Measurements from ENCODE around the gene NPAS3. TPM values are rescaled to one million over a fixed set of nuclear protein-coding genes. Genes with fewer than 3 reads are reported as not detected.

NPAS3 gene
- total RNA-seq, 1 experiment from 2014 or later: not detected

DNA sequence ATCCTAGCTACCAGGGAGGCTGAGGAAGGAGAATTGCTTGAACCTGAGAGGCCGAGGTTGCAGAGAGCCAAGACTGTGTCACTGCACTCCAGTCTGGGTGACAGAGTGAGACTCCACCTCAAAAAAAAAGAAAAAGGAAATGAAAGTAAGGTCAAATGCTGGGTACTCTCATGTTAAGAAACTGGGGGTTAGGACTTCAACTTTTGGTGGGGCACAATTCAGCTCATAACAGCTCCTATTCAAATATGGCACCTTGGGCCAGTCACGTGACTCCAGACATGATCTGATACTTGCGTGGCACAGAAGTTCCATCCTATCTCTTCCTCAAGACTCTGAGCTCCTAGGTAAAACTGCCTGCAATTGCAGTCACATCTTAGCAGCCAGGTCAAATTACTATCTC lies 869.5 kb downstream of the NPAS3 start:
- Histone ChIP-seq H2AFZ (ENCODE audit: low read depth, low read length, poor library complexity, severe bottlenecking) (no peak overlapping the region), H3K4me3 (replicated peaks in 1 of 2; ENCODE audit: low read depth in 1 of 2, low read length in 2 of 2) (no peak overlapping the region), H3K27ac (ENCODE audit: low read depth, low read length) (no peak overlapping the region), H3K79me2 (ENCODE audit: insufficient read depth, low read length) (no peaks in the 10 kb centered on the region), H3K36me3 (ENCODE audit: control insufficient read depth in 1 of 2, insufficient read depth in 2 of 2, low read length in 2 of 2) (no peaks in the 10 kb centered on the region), H3K4me1 (ENCODE audit: control insufficient read depth in 1 of 2, insufficient read depth in 2 of 2, low read length in 2 of 2) (no peaks in the 10 kb centered on the region), H3K9me2 (ENCODE audit: insufficient read depth) (no peaks in the 10 kb centered on the region), H3K9ac (ENCODE audit: low read length) (no peak overlapping the region), H3K4me2 (ENCODE audit: low read length) (no peak overlapping the region), H3K27me3 (ENCODE audit: insufficient read depth, low read length) (no peaks in the 10 kb centered on the region; the same call in none of the 2 replicates), H3K9me3 (ENCODE audit: control insufficient read depth in 1 of 2, insufficient read depth in 1 of 2, low read depth in 1 of 2, low read length in 2 of 2) (no peaks in the 10 kb centered on the region), H4K20me1 (ENCODE audit: insufficient read depth) (no peaks in the 10 kb centered on the region)
- ChIA-PET POLR2A (no interaction called here), CTCF (no interaction called here), RAD21 (ENCODE audit: low non-redundant PET in 1 of 2, low total read pairs in 2 of 2, uncharacterized antibody in 2 of 2, unreplicated experiment in 2 of 2) (no interaction called here)
- TF ChIP-seq YY1 (IDR thresholded peaks at IDR 0.05; ENCODE audit: extremely low read depth, insufficient replicate concordance, low read depth, low read length) (no peak), ZNF274 (IDR thresholded peaks at IDR 0.05; ENCODE audit: low read depth, low read length) (no peak), EZH2phosphoT487 (IDR thresholded peaks at IDR 0.05; ENCODE audit: borderline replicate concordance) (no peak), CBX3 (IDR thresholded peaks at IDR 0.05; ENCODE audit: low read depth) (no peak), JUND (IDR thresholded peaks at IDR 0.05) (no peak), POLR2A (IDR thresholded peaks at IDR 0.05; ENCODE audit: borderline replicate concordance, extremely low read depth, insufficient read depth, insufficient read length) (no peak), ZFX (IDR thresholded peaks at IDR 0.05) (no peak), RAD21 (IDR thresholded peaks at IDR 0.05; ENCODE audit: low read depth) (no peak), SIN3A (IDR thresholded peaks at IDR 0.05; ENCODE audit: low read depth) (no peak), ELF1 (IDR thresholded peaks at IDR 0.05; ENCODE audit: borderline replicate concordance, low read depth) (no peak), SRF (IDR thresholded peaks at IDR 0.05; ENCODE audit: low read depth) (no peak), SP1 (IDR thresholded peaks at IDR 0.05; ENCODE audit: low read depth) (no peak), TCF7L2 (IDR thresholded peaks at IDR 0.05; ENCODE audit: borderline replicate concordance, extremely low read depth, insufficient read depth, insufficient read length) (no peak), EGR1 (IDR thresholded peaks at IDR 0.05; ENCODE audit: low read depth) (no peak), CEBPB (IDR thresholded peaks at IDR 0.05; ENCODE audit: low read depth) (no peak)
- TF ChIP-seq, protein P1, sequence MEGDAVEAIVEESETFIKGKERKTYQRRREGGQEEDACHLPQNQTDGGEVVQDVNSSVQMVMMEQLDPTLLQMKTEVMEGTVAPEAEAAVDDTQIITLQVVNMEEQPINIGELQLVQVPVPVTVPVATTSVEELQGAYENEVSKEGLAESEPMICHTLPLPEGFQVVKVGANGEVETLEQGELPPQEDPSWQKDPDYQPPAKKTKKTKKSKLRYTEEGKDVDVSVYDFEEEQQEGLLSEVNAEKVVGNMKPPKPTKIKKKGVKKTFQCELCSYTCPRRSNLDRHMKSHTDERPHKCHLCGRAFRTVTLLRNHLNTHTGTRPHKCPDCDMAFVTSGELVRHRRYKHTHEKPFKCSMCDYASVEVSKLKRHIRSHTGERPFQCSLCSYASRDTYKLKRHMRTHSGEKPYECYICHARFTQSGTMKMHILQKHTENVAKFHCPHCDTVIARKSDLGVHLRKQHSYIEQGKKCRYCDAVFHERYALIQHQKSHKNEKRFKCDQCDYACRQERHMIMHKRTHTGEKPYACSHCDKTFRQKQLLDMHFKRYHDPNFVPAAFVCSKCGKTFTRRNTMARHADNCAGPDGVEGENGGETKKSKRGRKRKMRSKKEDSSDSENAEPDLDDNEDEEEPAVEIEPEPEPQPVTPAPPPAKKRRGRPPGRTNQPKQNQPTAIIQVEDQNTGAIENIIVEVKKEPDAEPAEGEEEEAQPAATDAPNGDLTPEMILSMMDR (IDR thresholded peaks at IDR 0.05 in 2 of 3, conservative IDR thresholded peaks at IDR 0.05 in 1 of 3; ENCODE audit: borderline replicate concordance in 1 of 3, insufficient read depth in 1 of 3, low read depth in 2 of 3, low read length in 2 of 3): no peak
- TF ChIP-seq, protein P2, sequence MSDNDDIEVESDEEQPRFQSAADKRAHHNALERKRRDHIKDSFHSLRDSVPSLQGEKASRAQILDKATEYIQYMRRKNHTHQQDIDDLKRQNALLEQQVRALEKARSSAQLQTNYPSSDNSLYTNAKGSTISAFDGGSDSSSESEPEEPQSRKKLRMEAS (IDR thresholded peaks at IDR 0.05): no peak
- TF ChIP-seq, protein P3, sequence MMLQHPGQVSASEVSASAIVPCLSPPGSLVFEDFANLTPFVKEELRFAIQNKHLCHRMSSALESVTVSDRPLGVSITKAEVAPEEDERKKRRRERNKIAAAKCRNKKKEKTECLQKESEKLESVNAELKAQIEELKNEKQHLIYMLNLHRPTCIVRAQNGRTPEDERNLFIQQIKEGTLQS (IDR thresholded peaks at IDR 0.05): no peak
- TF ChIP-seq, protein P4, sequence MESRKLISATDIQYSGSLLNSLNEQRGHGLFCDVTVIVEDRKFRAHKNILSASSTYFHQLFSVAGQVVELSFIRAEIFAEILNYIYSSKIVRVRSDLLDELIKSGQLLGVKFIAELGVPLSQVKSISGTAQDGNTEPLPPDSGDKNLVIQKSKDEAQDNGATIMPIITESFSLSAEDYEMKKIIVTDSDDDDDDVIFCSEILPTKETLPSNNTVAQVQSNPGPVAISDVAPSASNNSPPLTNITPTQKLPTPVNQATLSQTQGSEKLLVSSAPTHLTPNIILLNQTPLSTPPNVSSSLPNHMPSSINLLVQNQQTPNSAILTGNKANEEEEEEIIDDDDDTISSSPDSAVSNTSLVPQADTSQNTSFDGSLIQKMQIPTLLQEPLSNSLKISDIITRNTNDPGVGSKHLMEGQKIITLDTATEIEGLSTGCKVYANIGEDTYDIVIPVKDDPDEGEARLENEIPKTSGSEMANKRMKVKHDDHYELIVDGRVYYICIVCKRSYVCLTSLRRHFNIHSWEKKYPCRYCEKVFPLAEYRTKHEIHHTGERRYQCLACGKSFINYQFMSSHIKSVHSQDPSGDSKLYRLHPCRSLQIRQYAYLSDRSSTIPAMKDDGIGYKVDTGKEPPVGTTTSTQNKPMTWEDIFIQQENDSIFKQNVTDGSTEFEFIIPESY (IDR thresholded peaks at IDR 0.05; ENCODE audit: extremely low read depth, insufficient replicate concordance, low read length): no peak
- ATAC-seq (no peak), DNase-seq (ENCODE audit: low read depth, low spot score) (no peak)
- intact Hi-C loops (cut with micrococcal nuclease): no loop called here
- BruUV-seq (replicated peaks): no TSS peak
